Mesodermal cell (in vitro differentiated cells): ENCODE results near the gene TRMT112.

Experiments
- H3K27ac ChIP-seq: 2 replicates; pipeline ENCODE4 v1.7.0; 2013; ENCODE audit warnings: mild to moderate bottlenecking, low read depth, low read length, moderate library complexity; ENCODE audit not compliant: severe bottlenecking
- H3K36me3 ChIP-seq: 2 replicates; pipeline ENCODE4 v1.7.1; 2013; ENCODE audit warnings: mild to moderate bottlenecking, low read length, moderate library complexity; ENCODE audit not compliant: control insufficient read depth, insufficient read depth
- H3K4me1 ChIP-seq: one replicate; pipeline ENCODE4 v1.7.1; 2013; ENCODE audit warnings: mild to moderate bottlenecking, low read length; ENCODE audit not compliant: insufficient read depth, control insufficient read depth, poor library complexity, severe bottlenecking
- H3K4me3 ChIP-seq: 2 replicates; pipeline ENCODE4 v1.7.0; 2013; ENCODE audit warnings: low read length, control low read depth, mild to moderate bottlenecking; ENCODE audit not compliant: insufficient read depth, poor library complexity, severe bottlenecking; ENCODE audit errors: extremely low read depth
- H3K9me3 ChIP-seq: 2 replicates; pipeline ENCODE4 v1.7.1; 2013; ENCODE audit warnings: mild to moderate bottlenecking, low read length, moderate library complexity; ENCODE audit not compliant: control insufficient read depth
- WGBS, 2 experiments: methylation state at CpG; one replicate each; pipeline ENCODE4 v1.1.5; 2013; ENCODE audit warnings: missing lambda C conversion rate in 2 of 2; ENCODE audit not compliant: insufficient coverage in 2 of 2; 5-methylcytosine and 5-hydroxymethylcytosine counted together

The TRMT112 gene

GRCh38 chr11:64305075-64305690 lies 12.2 kb downstream of the TRMT112 start, which contains the start of gene ESRRA:
Gene ESRRA, plus strand, starts transcription at chr11:64305524. Its CDS starts 1,656 bp downstream, at chr11:64307180.
- peak within 1 kb of the TSS; percentile 91 for H3K27ac ChIP-seq
- peaks cover 4% of the 10 kb centered on the region for H3K36me3 ChIP-seq
- H3K9me3 ChIP-seq: no peaks in the 10 kb centered on the region
- H3K4me1 ChIP-seq: peaks cover 15% of the 10 kb centered on the region
- 0 to 1% methylated on average over 42 to 72 of the region's 81 CpGs for WGBS, 2 experiments
- peak within 1 kb of the TSS; percentile 68 for H3K4me3 ChIP-seq

- Histone ChIP-seq H3K4me3 (peak overlapping the region; percentile 57), H3K27ac (peak overlapping the region; percentile 91), H3K36me3 (peaks cover 4% of the 10 kb centered on the region), H3K4me1 (peaks cover 22% of the 10 kb centered on the region), H3K9me3 (no peaks in the 10 kb centered on the region)
- WGBS, 2 experiments: 1% methylated on average over 36 to 38 of the region's 46 CpGs
These were observed 12.9 kb downstream of the TRMT112 start for GRCh38 chr11:64304316-64305072.

- H3K9me3 ChIP-seq: no peaks in the 10 kb centered on the region
- H3K4me1 ChIP-seq: peaks cover 23% of the 10 kb centered on the region
- H3K36me3 ChIP-seq: peaks cover 4% of the 10 kb centered on the region
- 50 to 51% methylated on average over 4 to 5 of the region's 5 CpGs for WGBS, 2 experiments
- H3K4me3 ChIP-seq: peak overlapping the region; percentile 57
- no peak overlapping the region for H3K27ac ChIP-seq
These were observed 13.4 kb downstream of the TRMT112 start for GRCh38 chr11:64304032-64304315.

- Histone ChIP-seq H3K36me3 (peaks cover 4% of the 10 kb centered on the region), H3K27ac (no peak overlapping the region), H3K9me3 (no peaks in the 10 kb centered on the region), H3K4me1 (peaks cover 23% of the 10 kb centered on the region), H3K4me3 (no peak overlapping the region)
- WGBS, 2 experiments: 86 to 100% methylated on average over 7 to 10 of the region's 13 CpGs
These were observed 14.0 kb downstream of the TRMT112 start for GRCh38 chr11:64303109-64304031.

- peak within 1 kb of the TSS; percentile 18 for H3K4me3 ChIP-seq
- H3K27ac ChIP-seq: no peak within 1 kb of the TSS
- no peaks in the 10 kb centered on the region for H3K36me3 ChIP-seq
- no peaks in the 10 kb centered on the region for H3K9me3 ChIP-seq
- H3K4me1 ChIP-seq: peaks cover 18% of the 10 kb centered on the region
- 13 to 14% methylated on average over 47 to 48 of the region's 54 CpGs for WGBS, 2 experiments
These were observed 17.3 kb downstream of the TRMT112 start, which contains the start of gene CATSPERZ for GRCh38 chr11:64299847-64300648. Gene CATSPERZ, plus strand, starts transcription at chr11:64300358. Its CDS starts 53 bp downstream, at chr11:64300411.

- Histone ChIP-seq H3K9me3 (no peaks in the 10 kb centered on the region), H3K4me1 (peaks cover 17% of the 10 kb centered on the region), H3K36me3 (no peaks in the 10 kb centered on the region), H3K4me3 (peak overlapping the region; percentile 14), H3K27ac (no peak overlapping the region)
- WGBS, 2 experiments: 6 to 7% methylated on average over 53 to 56 of the region's 60 CpGs
These were observed 18.2 kb downstream of the TRMT112 start for GRCh38 chr11:64298966-64299846.

GRCh38 chr11:64297699-64298358 lies 19.5 kb downstream of the TRMT112 start:
- Histone ChIP-seq H3K4me3 (no peak overlapping the region), H3K27ac (no peak overlapping the region), H3K4me1 (peaks cover 13% of the 10 kb centered on the region), H3K9me3 (no peaks in the 10 kb centered on the region), H3K36me3 (no peaks in the 10 kb centered on the region)
- 80 to 94% methylated on average over 14 to 17 of the region's 18 CpGs for whole genome bisulfite sequencing, 2 experiments

GRCh38 chr11:64296830-64297698 lies 20.3 kb downstream of the TRMT112 start:
- Histone ChIP-seq H3K4me3 (no peak overlapping the region), H3K27ac (no peak overlapping the region), H3K36me3 (no peaks in the 10 kb centered on the region), H3K4me1 (peaks cover 13% of the 10 kb centered on the region), H3K9me3 (no peaks in the 10 kb centered on the region)
- WGBS, 2 experiments: 38 to 44% methylated on average over 25 of the region's 34 CpGs
